GM23338 (cell line): ENCODE measurements around the gene HLA-DPB1. TPM values are rescaled to one million over a fixed set of nuclear protein-coding genes. Genes with fewer than 3 reads are reported as not detected.

Source experiments
- ATAC-seq: fragments of 200-7000 bp; cut with Tn5 transposase; 3 replicates; pipeline ENCODE4 v1.9.1; 2020
- DNase-seq: peaks from one replicate; pipeline ENCODE4 v3.0.0-alpha.2; 2015; ENCODE audit warnings: low spot score
- H2AFZ ChIP-seq: fragments of 200-600 bp; sonication (generic); 2 replicates; pipeline ENCODE4 v1.8.0; 2016; ENCODE audit warnings: antibody characterized with exemption, mild to moderate bottlenecking, moderate library complexity
- H3F3A ChIP-seq: fragments of 200-600 bp; sonication (generic); replicated peaks from 2 replicates; pipeline ENCODE4 v1.8.0; 2017; ENCODE audit warnings: antibody characterized with exemption, mixed run types, low read depth
- H3K27ac ChIP-seq: fragments of 200-600 bp; sonication (generic); 2 replicates; pipeline ENCODE4 v1.6.1; 2016; ENCODE audit warnings: low read depth
- H3K27me3 ChIP-seq: fragments of 200-600 bp; sonication (generic); 2 replicates; pipeline ENCODE4 v1.8.0; 2016; ENCODE audit warnings: mild to moderate bottlenecking, mixed run types, moderate library complexity; ENCODE audit not compliant: insufficient read depth
- H3K36me3 ChIP-seq: fragments of 200-600 bp; sonication (generic); 2 replicates; pipeline ENCODE4 v1.8.0; 2016; ENCODE audit warnings: mild to moderate bottlenecking; ENCODE audit not compliant: insufficient read depth
- H3K4me1 ChIP-seq: fragments of 200-600 bp; sonication (generic); 2 replicates; pipeline ENCODE4 v1.8.0; 2016; ENCODE audit warnings: mild to moderate bottlenecking, moderate library complexity; ENCODE audit not compliant: insufficient read depth
- H3K4me2 ChIP-seq: fragments of 200-600 bp; sonication (generic); 2 replicates; pipeline ENCODE4 v1.7.1; 2017; ENCODE audit warnings: mixed run types
- H3K4me3 ChIP-seq: fragments of 200-600 bp; sonication (generic); 2 replicates; pipeline ENCODE4 v1.6.1; 2016; ENCODE audit warnings: mixed run types
- H3K79me2 ChIP-seq: fragments of 200-600 bp; sonication (generic); replicated peaks from 2 replicates; pipeline ENCODE4 v1.8.0; 2017; ENCODE audit warnings: mild to moderate bottlenecking; ENCODE audit not compliant: insufficient read depth
- H3K9me2 ChIP-seq: fragments of 200-600 bp; sonication (generic); 2 replicates; pipeline ENCODE4 v1.8.0; 2017; ENCODE audit not compliant: insufficient read depth
- H4K20me1 ChIP-seq: fragments of 200-600 bp; sonication (generic); replicated peaks from 2 replicates; pipeline ENCODE4 v1.8.0; 2017; ENCODE audit warnings: mild to moderate bottlenecking; ENCODE audit not compliant: insufficient read depth
- H3K27ac Mint-ChIP-seq: 2 replicates; pipeline ENCODE4 v1.8.0; 2020; ENCODE audit warnings: inconsistent platforms, mild to moderate bottlenecking, moderate library complexity, mixed read lengths
- H3K27me3 Mint-ChIP-seq: 3 replicates; pipeline ENCODE4 v1.8.0; 2022; ENCODE audit warnings: low read depth, mild to moderate bottlenecking, moderate library complexity, mixed read lengths, inconsistent platforms; ENCODE audit not compliant: insufficient read depth, poor library complexity
- H3K36me3 Mint-ChIP-seq: 3 replicates; pipeline ENCODE4 v1.8.0; 2021; ENCODE audit warnings: low read depth, mild to moderate bottlenecking, inconsistent platforms, moderate library complexity, mixed read lengths
- H3K4me1 Mint-ChIP-seq: 3 replicates; pipeline ENCODE4 v1.8.0; 2020; ENCODE audit warnings: mild to moderate bottlenecking, inconsistent platforms, mixed read lengths
- H3K4me3 Mint-ChIP-seq: 3 replicates; pipeline ENCODE4 v1.8.0; 2021; ENCODE audit warnings: moderate library complexity, mild to moderate bottlenecking, inconsistent platforms, mixed read lengths
- H3K9me3 Mint-ChIP-seq: 3 replicates; pipeline ENCODE4 v1.8.0; 2020; ENCODE audit warnings: moderate library complexity, mild to moderate bottlenecking, inconsistent platforms, mixed read lengths
- EZH2 ChIP-seq: fragments of 200-600 bp; sonication (generic); IDR thresholded peaks from one replicate; pipeline ENCODE4 v1.8.0; 2017; ENCODE audit warnings: antibody characterized with exemption, mild to moderate bottlenecking, low read depth; ENCODE audit not compliant: unreplicated experiment
- JUNB ChIP-seq: IDR thresholded peaks from one replicate; pipeline ENCODE4 v1.6.1; 2016; ENCODE audit warnings: antibody characterized with exemption; ENCODE audit not compliant: unreplicated experiment
- NANOG ChIP-seq: IDR thresholded peaks from 2 replicates; pipeline ENCODE4 v1.6.1; 2016; ENCODE audit warnings: antibody characterized with exemption, borderline replicate concordance
- ZNF331 ChIP-seq: fragments of 250-450 bp; sonication (Bioruptor Pico); IDR thresholded peaks from 2 replicates; pipeline ENCODE4 v1.5.0; 2020; ENCODE audit warnings: low read depth, mild to moderate bottlenecking, moderate library complexity
- ZNF462 ChIP-seq: fragments of 250-450 bp; sonication (Bioruptor Pico); IDR thresholded peaks from 2 replicates; pipeline ENCODE4 v1.5.0; 2020; ENCODE audit warnings: mild to moderate bottlenecking, moderate library complexity
- polyA plus RNA-seq: library from polyadenylated mRNA; unstranded; fragments of >200 nt; fragmentation: Nextera tagmentation; extraction: Ambion mirVana; gene quantifications from 2 replicates; pipeline ENCODE4 v1.2.1, GENCODE V29; 2016
- total RNA-seq: library from RNA; depleted of rRNA; stranded (reverse); fragments of >200 nt; shearing (Covaris generic); gene quantifications from 2 replicates; pipeline ENCODE4 v1.2.3, GENCODE V29; 2014

Gene HLA-DPB1
- total and polyA plus RNA-seq, 2 experiments from 2014 or later, result 22.0 to 37.6 TPM

GRCh38 chr6:33070909-33071308 is 4.9 kb upstream of the HLA-DPB1 start:
- no peak overlapping the region for H2AFZ ChIP-seq
- H3K4me1 Mint-ChIP-seq, result peaks cover 5% of the 10 kb centered on the region; the same call in 2 of the 3 replicates
- H3K79me2 ChIP-seq, result no peaks in the 10 kb centered on the region
- H3K36me3 Mint-ChIP-seq, result no peaks in the 10 kb centered on the region; the same call in 2 of the 3 replicates
- no peaks in the 10 kb centered on the region for H3K27me3 ChIP-seq
- no peak overlapping the region for H3K4me2 ChIP-seq
- no peaks in the 10 kb centered on the region for H3K9me3 Mint-ChIP-seq
- no peaks in the 10 kb centered on the region for H3K9me2 ChIP-seq
- H3K4me3 Mint-ChIP-seq, result no peak overlapping the region
- DNase-seq (no peak), ATAC-seq (no peak)
- H3K4me1 ChIP-seq, result no peaks in the 10 kb centered on the region
- no peaks in the 10 kb centered on the region for H4K20me1 ChIP-seq
- H3K36me3 ChIP-seq, result no peaks in the 10 kb centered on the region
- H3K4me3 ChIP-seq, result no peak overlapping the region
- no peak overlapping the region for H3K27ac Mint-ChIP-seq
- H3F3A ChIP-seq, result no peaks in the 10 kb centered on the region
- TF ChIP-seq JUNB (no peak), EZH2 (no peak), ZNF462 (CRISPR knock-in tag) (no peak), NANOG (no peak)
- H3K27me3 Mint-ChIP-seq, result no peaks in the 10 kb centered on the region
- H3K27ac ChIP-seq, result no peak overlapping the region

- Histone ChIP-seq H3F3A (no peaks in the 10 kb centered on the region), H3K36me3 (no peaks in the 10 kb centered on the region), H4K20me1 (no peaks in the 10 kb centered on the region), H3K9me2 (no peaks in the 10 kb centered on the region), H3K4me2 (no peak overlapping the region), H3K4me1 (no peaks in the 10 kb centered on the region), H3K4me3 (no peak overlapping the region), H2AFZ (no peak overlapping the region), H3K79me2 (no peaks in the 10 kb centered on the region), H3K27me3 (no peaks in the 10 kb centered on the region), H3K27ac (no peak overlapping the region)
- H3K4me3 Mint-ChIP-seq, result no peak overlapping the region; the same call in 2 of the 3 replicates
- H3K27ac Mint-ChIP-seq, result no peak overlapping the region
- DNase-seq (no peak), ATAC-seq (no peak)
- peaks cover 5% of the 10 kb centered on the region; the same call in 2 of the 3 replicates for H3K4me1 Mint-ChIP-seq
- H3K27me3 Mint-ChIP-seq, result no peaks in the 10 kb centered on the region
- no peaks in the 10 kb centered on the region for H3K9me3 Mint-ChIP-seq
- H3K36me3 Mint-ChIP-seq, result no peaks in the 10 kb centered on the region; the same call in 2 of the 3 replicates
- TF ChIP-seq ZNF462 (CRISPR knock-in tag) (no peak), ZNF331 (CRISPR knock-in tag) (no peak), JUNB (no peak)
These were observed 4.2 kb upstream of the HLA-DPB1 start for GRCh38 chr6:33071569-33071968.
